ENCODE measurements around the gene SHROOM2.

DNA sequence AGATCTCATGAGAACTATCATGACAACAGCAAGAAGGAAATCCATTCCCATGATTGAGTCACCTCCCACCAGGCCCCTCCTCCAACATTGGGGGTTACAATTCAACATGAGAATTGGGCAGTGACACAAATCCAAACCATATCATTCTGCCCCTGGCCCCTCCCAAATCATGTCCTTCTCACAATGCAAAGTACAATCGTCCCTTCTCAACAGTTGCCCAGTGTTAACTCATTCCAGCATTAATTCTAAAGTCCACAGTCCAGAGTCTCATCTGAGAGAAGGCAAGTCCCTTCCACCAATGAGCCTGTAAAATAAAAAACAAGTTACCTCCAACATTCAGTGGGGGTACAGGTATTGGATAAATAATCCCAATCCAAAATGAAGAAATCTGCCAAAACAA, 166.1 kb downstream of the SHROOM2 start:
- TF ChIP-seq, protein P1, sequence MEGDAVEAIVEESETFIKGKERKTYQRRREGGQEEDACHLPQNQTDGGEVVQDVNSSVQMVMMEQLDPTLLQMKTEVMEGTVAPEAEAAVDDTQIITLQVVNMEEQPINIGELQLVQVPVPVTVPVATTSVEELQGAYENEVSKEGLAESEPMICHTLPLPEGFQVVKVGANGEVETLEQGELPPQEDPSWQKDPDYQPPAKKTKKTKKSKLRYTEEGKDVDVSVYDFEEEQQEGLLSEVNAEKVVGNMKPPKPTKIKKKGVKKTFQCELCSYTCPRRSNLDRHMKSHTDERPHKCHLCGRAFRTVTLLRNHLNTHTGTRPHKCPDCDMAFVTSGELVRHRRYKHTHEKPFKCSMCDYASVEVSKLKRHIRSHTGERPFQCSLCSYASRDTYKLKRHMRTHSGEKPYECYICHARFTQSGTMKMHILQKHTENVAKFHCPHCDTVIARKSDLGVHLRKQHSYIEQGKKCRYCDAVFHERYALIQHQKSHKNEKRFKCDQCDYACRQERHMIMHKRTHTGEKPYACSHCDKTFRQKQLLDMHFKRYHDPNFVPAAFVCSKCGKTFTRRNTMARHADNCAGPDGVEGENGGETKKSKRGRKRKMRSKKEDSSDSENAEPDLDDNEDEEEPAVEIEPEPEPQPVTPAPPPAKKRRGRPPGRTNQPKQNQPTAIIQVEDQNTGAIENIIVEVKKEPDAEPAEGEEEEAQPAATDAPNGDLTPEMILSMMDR (IDR thresholded peaks at IDR 0.05 in 8 of 11, conservative IDR thresholded peaks at IDR 0.05 in 3 of 11) = no peak
- TF ChIP-seq POLR2A (IDR thresholded peaks at IDR 0.05) = no peak
- no peak for TF ChIP-seq POLR2AphosphoS5 (IDR thresholded peaks at IDR 0.05)
